Measurements from ENCODE around the gene MAZ.

MAZ gene

GRCh38 chr16:29794231-29794710, 12.1 kb upstream of the MAZ start:
- H3K27ac ChIP-seq, result no peak overlapping the region

GRCh38 chr16:29802416-29802935, 3.9 kb upstream of the MAZ start:
- Histone ChIP-seq H3K27me3 (no peaks in the 10 kb centered on the region), H4K20me1 (no peaks in the 10 kb centered on the region), H3K27ac (0 out of 2 replicates have a peak overlapping the region, but pooled peaks have one; percentile 35), H3K9ac (peak overlapping the region; percentile 90), H3K36me3 (peaks cover 64% of the 10 kb centered on the region), H3K4me3 (no peak overlapping the region), H3K4me1 (peaks cover 29% of the 10 kb centered on the region), H3K4me2 (peak overlapping the region; percentile 89; the same call in 1 of the 2 replicates), H3K9me3 (no peaks in the 10 kb centered on the region)
- no peak for TF ChIP-seq Cebpa-rat (IDR thresholded peaks at IDR 0.05)

More at GRCh38 chr16:29794231-29794710, 12.1 kb upstream of the MAZ start:
- no peak overlapping the region for H3K4me3 ChIP-seq
- no peaks in the 10 kb centered on the region for H3K27me3 ChIP-seq
- no peak for TF ChIP-seq Cebpa-rat (IDR thresholded peaks at IDR 0.05)
- peaks cover 33% of the 10 kb centered on the region for H3K4me1 ChIP-seq
- H3K4me2 ChIP-seq, result no peak overlapping the region
- H3K9ac ChIP-seq, result peak overlapping the region; percentile 3; the same call in 1 of the 2 replicates
- peaks cover 67% of the 10 kb centered on the region for H3K36me3 ChIP-seq
- peaks cover 29% of the 10 kb centered on the region for H4K20me1 ChIP-seq
- H3K9me3 ChIP-seq, result no peaks in the 10 kb centered on the region

- Histone ChIP-seq H4K20me1 (peaks cover 11% of the 10 kb centered on the region), H3K27ac (peak overlapping the region; percentile 93), H3K27me3 (no peaks in the 10 kb centered on the region), H3K36me3 (peaks cover 55% of the 10 kb centered on the region), H3K4me1 (peaks cover 35% of the 10 kb centered on the region), H3K9ac (peak overlapping the region; percentile 90), H3K9me3 (no peaks in the 10 kb centered on the region), H3K4me3 (peak overlapping the region; percentile 75), H3K4me2 (peak overlapping the region; percentile 89)
- no peak for TF ChIP-seq Cebpa-rat (IDR thresholded peaks at IDR 0.05)
Measured at GRCh38 chr16:29804020-29804419, 2.3 kb upstream of the MAZ start.

- Histone ChIP-seq H3K9ac (peak overlapping the region; percentile 90), H3K4me3 (peak overlapping the region; percentile 75), H4K20me1 (peaks cover 16% of the 10 kb centered on the region), H3K4me1 (peaks cover 40% of the 10 kb centered on the region), H3K4me2 (peak overlapping the region; percentile 89), H3K27me3 (no peaks in the 10 kb centered on the region), H3K27ac (peak overlapping the region; percentile 93), H3K9me3 (no peaks in the 10 kb centered on the region), H3K36me3 (peaks cover 53% of the 10 kb centered on the region)
- no peak for TF ChIP-seq Cebpa-rat (IDR thresholded peaks at IDR 0.05)
Measured at GRCh38 chr16:29804455-29805231, 1.7 kb upstream of the MAZ start.

- Histone ChIP-seq H3K36me3 (peaks cover 53% of the 10 kb centered on the region), H4K20me1 (peaks cover 24% of the 10 kb centered on the region), H3K9ac (peak overlapping the region; percentile 90), H3K9me3 (no peaks in the 10 kb centered on the region), H3K27ac (peak overlapping the region; percentile 93), H3K4me3 (peak overlapping the region; percentile 75), H3K4me1 (peaks cover 48% of the 10 kb centered on the region), H3K4me2 (peak overlapping the region; percentile 89), H3K27me3 (no peaks in the 10 kb centered on the region)
- TF ChIP-seq Cebpa-rat (IDR thresholded peaks at IDR 0.05), result no peak
Measured at GRCh38 chr16:29805232-29806098, 864 bp upstream of the MAZ start.

- Histone ChIP-seq H3K27me3 (no peaks in the 10 kb centered on the region), H3K4me2 (peak overlapping the region; percentile 99), H3K9ac (peak overlapping the region; percentile 98), H3K9me3 (no peaks in the 10 kb centered on the region), H3K4me1 (peaks cover 61% of the 10 kb centered on the region), H3K27ac (peak overlapping the region; percentile 98), H3K4me3 (peak overlapping the region; percentile 83), H3K36me3 (peaks cover 40% of the 10 kb centered on the region), H4K20me1 (peaks cover 37% of the 10 kb centered on the region)
- no peak for TF ChIP-seq Cebpa-rat (IDR thresholded peaks at IDR 0.05)
Measured at GRCh38 chr16:29806641-29807425, 504 bp downstream of the MAZ start.

- Histone ChIP-seq H3K9me3 (no peaks in the 10 kb centered on the region), H3K4me3 (peak overlapping the region; percentile 83), H3K4me1 (peaks cover 60% of the 10 kb centered on the region), H3K4me2 (peak overlapping the region; percentile 99), H3K27me3 (no peaks in the 10 kb centered on the region), H3K36me3 (peaks cover 33% of the 10 kb centered on the region), H3K9ac (peak overlapping the region; percentile 98), H4K20me1 (peaks cover 37% of the 10 kb centered on the region), H3K27ac (peak overlapping the region; percentile 98)
- TF ChIP-seq Cebpa-rat (IDR thresholded peaks at IDR 0.05), result no peak
Measured at GRCh38 chr16:29807426-29808218, 1.3 kb downstream of the MAZ start.

- Histone ChIP-seq H3K4me1 (peaks cover 60% of the 10 kb centered on the region), H4K20me1 (peaks cover 37% of the 10 kb centered on the region), H3K9ac (peak overlapping the region; percentile 98), H3K4me3 (peak overlapping the region; percentile 83), H3K27ac (peak overlapping the region; percentile 98), H3K9me3 (no peaks in the 10 kb centered on the region), H3K36me3 (peaks cover 25% of the 10 kb centered on the region), H3K4me2 (peak overlapping the region; percentile 99), H3K27me3 (no peaks in the 10 kb centered on the region)
- no peak for TF ChIP-seq Cebpa-rat (IDR thresholded peaks at IDR 0.05)
Measured at GRCh38 chr16:29808219-29808900, 2.0 kb downstream of the MAZ start.
